Neural cell (in vitro differentiated cells): ENCODE data around the gene ZRANB3. TPM values are rescaled to one million over a fixed set of nuclear protein-coding genes. Genes with fewer than 3 reads are reported as not detected.
A peak's percentile ranks its signal among the peaks of the same experiment; 100 is the strongest.

Experiments used
- H2AFZ ChIP-seq: fragments of 200-600, 300-800 bp; sonication (generic), shearing (Covaris generic); 2 replicates; pipeline ENCODE4 v1.6.0; 2014; ENCODE audit warnings: low read depth, mild to moderate bottlenecking, antibody characterized with exemption, low read length, moderate library complexity
- H3F3A ChIP-seq: fragments of 200-600 bp; shearing (Covaris generic); 2 replicates; pipeline ENCODE4 v1.6.1; 2016; ENCODE audit warnings: mild to moderate bottlenecking, moderate library complexity, mixed read lengths, antibody characterized with exemption, low read length; ENCODE audit not compliant: insufficient read depth, poor library complexity, severe bottlenecking
- H3K27ac ChIP-seq: fragments of 200-600, 300-800 bp; sonication (generic), shearing (Covaris generic); 2 replicates; pipeline ENCODE4 v1.5.1; 2014; ENCODE audit warnings: mild to moderate bottlenecking, low read length, moderate library complexity
- H3K27me3 ChIP-seq: fragments of 300-800, 200-600 bp; sonication (generic), shearing (Covaris generic); 2 replicates; pipeline ENCODE4 v1.6.0; 2014; ENCODE audit warnings: mild to moderate bottlenecking, low read depth, low read length, moderate library complexity; ENCODE audit not compliant: insufficient read depth
- H3K36me3 ChIP-seq: fragments of 300-800, 200-600 bp; sonication (generic), shearing (Covaris generic); 2 replicates; pipeline ENCODE4 v1.5.1; 2014; ENCODE audit warnings: mild to moderate bottlenecking, antibody characterized with exemption, low read length, moderate library complexity; ENCODE audit not compliant: insufficient read depth
- H3K4me2 ChIP-seq: fragments of 300-800, 200-600 bp; sonication (generic), shearing (Covaris generic); 2 replicates; pipeline ENCODE4 v1.6.0; 2014; ENCODE audit warnings: mild to moderate bottlenecking, low read length
- H3K4me3 ChIP-seq: fragments of 300-800, 200-600 bp; sonication (generic), shearing (Covaris generic); 2 replicates; pipeline ENCODE4 v1.5.1; 2014; ENCODE audit warnings: mild to moderate bottlenecking, low read length, moderate library complexity
- H3K79me2 ChIP-seq: fragments of 200-600 bp; shearing (Covaris generic); replicated peaks from 2 replicates; pipeline ENCODE4 v1.6.0; 2014; ENCODE audit warnings: mild to moderate bottlenecking, low read length, moderate library complexity; ENCODE audit not compliant: insufficient read depth
- H3K9ac ChIP-seq: fragments of 300-800, 200-600 bp; sonication (generic), shearing (Covaris generic); 2 replicates; pipeline ENCODE4 v1.6.1; 2016; ENCODE audit warnings: mild to moderate bottlenecking, low read length, mixed read lengths
- H3K9me2 ChIP-seq: fragments of 200-600 bp; shearing (Covaris generic); 2 replicates; pipeline ENCODE4 v1.6.1; 2016; ENCODE audit warnings: mild to moderate bottlenecking, low read length, mixed read lengths; ENCODE audit not compliant: insufficient read depth
- H3K9me3 ChIP-seq: fragments of 200-600, 300-800 bp; sonication (generic), shearing (Covaris generic); 2 replicates; pipeline ENCODE4 v1.6.1; 2016; ENCODE audit warnings: mild to moderate bottlenecking, mixed run types, low read length, moderate library complexity, mixed read lengths
- H4K20me1 ChIP-seq: fragments of 200-600 bp; shearing (Covaris generic); 2 replicates; pipeline ENCODE4 v1.6.1; 2016; ENCODE audit warnings: mild to moderate bottlenecking, mixed run types; ENCODE audit not compliant: insufficient read depth
- EP300 ChIP-seq: fragments of 450-650 bp; conservative IDR thresholded peaks from 2 replicates; pipeline ENCODE4 v1.6.1; 2014; ENCODE audit warnings: antibody characterized with exemption, mild to moderate bottlenecking, moderate library complexity; ENCODE audit not compliant: poor library complexity, severe bottlenecking
- EZH2 ChIP-seq: fragments of 200-600, 300-800 bp; shearing (Covaris generic), sonication (generic); IDR thresholded peaks from 2 replicates; pipeline ENCODE4 v1.6.1; 2014; ENCODE audit warnings: antibody characterized with exemption, low read length, borderline replicate concordance, mild to moderate bottlenecking; ENCODE audit not compliant: insufficient read depth, poor library complexity, severe bottlenecking
- MXI1 ChIP-seq: fragments of 450-650 bp; conservative IDR thresholded peaks from 2 replicates; pipeline ENCODE4 v1.6.1; 2014; ENCODE audit warnings: antibody characterized with exemption, mild to moderate bottlenecking; ENCODE audit not compliant: poor library complexity, severe bottlenecking
- POLR2AphosphoS5 ChIP-seq: IDR thresholded peaks from 2 replicates; pipeline ENCODE4 v1.6.1; 2012
- RAD21 ChIP-seq: fragments of 450-650 bp; conservative IDR thresholded peaks from 2 replicates; pipeline ENCODE4 v1.6.1; 2014; ENCODE audit warnings: antibody characterized with exemption, mild to moderate bottlenecking, moderate library complexity
- SMC3 ChIP-seq: fragments of 450-650 bp; conservative IDR thresholded peaks from 2 replicates; pipeline ENCODE4 v1.6.1; 2014; ENCODE audit warnings: antibody characterized with exemption, mild to moderate bottlenecking, moderate library complexity; ENCODE audit not compliant: poor library complexity
- TAF1 ChIP-seq: IDR thresholded peaks from 2 replicates; pipeline ENCODE4 v1.6.1; 2012; ENCODE audit warnings: low read depth
- polyA plus RNA-seq: library from polyadenylated mRNA; depleted of rRNA; stranded (reverse); fragments of >200 nt; gene quantifications from 2 replicates; pipeline ENCODE4 v1.2.3, GENCODE V29; 2014
- TF ChIP-seq, protein P1 (sequence below): IDR thresholded peaks from 2 replicates; pipeline ENCODE4 v1.6.1; 2012; ENCODE audit warnings: borderline replicate concordance
- TF ChIP-seq, protein P2 (sequence below): fragments of 450-650 bp; IDR thresholded peaks from 2 replicates; pipeline ENCODE4 v1.5.1; 2014; ENCODE audit warnings: antibody characterized with exemption, mild to moderate bottlenecking, moderate library complexity; ENCODE audit not compliant: poor library complexity, severe bottlenecking

ZRANB3 gene
- polyA plus RNA-seq, 1 donor from 2014 or later: 3.5 TPM

DNA sequence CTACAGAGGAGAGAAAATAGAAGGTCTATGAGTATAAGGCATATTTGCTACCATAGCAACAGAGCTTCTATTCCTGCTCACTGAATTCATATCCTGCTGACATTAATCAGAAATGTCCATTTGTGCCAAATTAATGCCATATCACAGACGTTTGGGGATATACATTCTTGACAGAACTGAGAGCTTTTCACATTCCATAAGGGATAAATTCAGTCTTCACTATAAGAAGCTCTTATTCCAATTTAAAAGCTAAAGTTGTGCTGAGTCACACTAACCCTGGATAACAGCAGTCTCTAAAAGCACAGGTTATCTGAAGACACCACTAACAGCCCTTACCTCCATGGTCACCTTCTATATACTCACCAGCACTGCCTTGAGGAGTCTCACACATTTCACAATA is 300.9 kb downstream of the ZRANB3 start:
- H3K27ac ChIP-seq: peak overlapping the region; percentile 72
- peak overlapping the region; percentile 31 for H3K4me3 ChIP-seq
- H4K20me1 ChIP-seq: no peaks in the 10 kb centered on the region
- H2AFZ ChIP-seq: no peak overlapping the region
- H3K9me3 ChIP-seq: no peaks in the 10 kb centered on the region
- H3K79me2 ChIP-seq: no peaks in the 10 kb centered on the region
- H3K36me3 ChIP-seq: no peaks in the 10 kb centered on the region
- peaks cover 3% of the 10 kb centered on the region for H3K9me2 ChIP-seq
- H3K9ac ChIP-seq: no peak overlapping the region
- TF ChIP-seq EP300 (peak; percentile 98), TAF1 (no peak), POLR2AphosphoS5 (peak; percentile 87), EZH2 (no peak), MXI1 (no peak), SMC3 (peak; percentile 15), RAD21 (peak; percentile 24)
- TF ChIP-seq, protein P1, sequence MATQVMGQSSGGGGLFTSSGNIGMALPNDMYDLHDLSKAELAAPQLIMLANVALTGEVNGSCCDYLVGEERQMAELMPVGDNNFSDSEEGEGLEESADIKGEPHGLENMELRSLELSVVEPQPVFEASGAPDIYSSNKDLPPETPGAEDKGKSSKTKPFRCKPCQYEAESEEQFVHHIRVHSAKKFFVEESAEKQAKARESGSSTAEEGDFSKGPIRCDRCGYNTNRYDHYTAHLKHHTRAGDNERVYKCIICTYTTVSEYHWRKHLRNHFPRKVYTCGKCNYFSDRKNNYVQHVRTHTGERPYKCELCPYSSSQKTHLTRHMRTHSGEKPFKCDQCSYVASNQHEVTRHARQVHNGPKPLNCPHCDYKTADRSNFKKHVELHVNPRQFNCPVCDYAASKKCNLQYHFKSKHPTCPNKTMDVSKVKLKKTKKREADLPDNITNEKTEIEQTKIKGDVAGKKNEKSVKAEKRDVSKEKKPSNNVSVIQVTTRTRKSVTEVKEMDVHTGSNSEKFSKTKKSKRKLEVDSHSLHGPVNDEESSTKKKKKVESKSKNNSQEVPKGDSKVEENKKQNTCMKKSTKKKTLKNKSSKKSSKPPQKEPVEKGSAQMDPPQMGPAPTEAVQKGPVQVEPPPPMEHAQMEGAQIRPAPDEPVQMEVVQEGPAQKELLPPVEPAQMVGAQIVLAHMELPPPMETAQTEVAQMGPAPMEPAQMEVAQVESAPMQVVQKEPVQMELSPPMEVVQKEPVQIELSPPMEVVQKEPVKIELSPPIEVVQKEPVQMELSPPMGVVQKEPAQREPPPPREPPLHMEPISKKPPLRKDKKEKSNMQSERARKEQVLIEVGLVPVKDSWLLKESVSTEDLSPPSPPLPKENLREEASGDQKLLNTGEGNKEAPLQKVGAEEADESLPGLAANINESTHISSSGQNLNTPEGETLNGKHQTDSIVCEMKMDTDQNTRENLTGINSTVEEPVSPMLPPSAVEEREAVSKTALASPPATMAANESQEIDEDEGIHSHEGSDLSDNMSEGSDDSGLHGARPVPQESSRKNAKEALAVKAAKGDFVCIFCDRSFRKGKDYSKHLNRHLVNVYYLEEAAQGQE: peak; percentile 95
- TF ChIP-seq, protein P2, sequence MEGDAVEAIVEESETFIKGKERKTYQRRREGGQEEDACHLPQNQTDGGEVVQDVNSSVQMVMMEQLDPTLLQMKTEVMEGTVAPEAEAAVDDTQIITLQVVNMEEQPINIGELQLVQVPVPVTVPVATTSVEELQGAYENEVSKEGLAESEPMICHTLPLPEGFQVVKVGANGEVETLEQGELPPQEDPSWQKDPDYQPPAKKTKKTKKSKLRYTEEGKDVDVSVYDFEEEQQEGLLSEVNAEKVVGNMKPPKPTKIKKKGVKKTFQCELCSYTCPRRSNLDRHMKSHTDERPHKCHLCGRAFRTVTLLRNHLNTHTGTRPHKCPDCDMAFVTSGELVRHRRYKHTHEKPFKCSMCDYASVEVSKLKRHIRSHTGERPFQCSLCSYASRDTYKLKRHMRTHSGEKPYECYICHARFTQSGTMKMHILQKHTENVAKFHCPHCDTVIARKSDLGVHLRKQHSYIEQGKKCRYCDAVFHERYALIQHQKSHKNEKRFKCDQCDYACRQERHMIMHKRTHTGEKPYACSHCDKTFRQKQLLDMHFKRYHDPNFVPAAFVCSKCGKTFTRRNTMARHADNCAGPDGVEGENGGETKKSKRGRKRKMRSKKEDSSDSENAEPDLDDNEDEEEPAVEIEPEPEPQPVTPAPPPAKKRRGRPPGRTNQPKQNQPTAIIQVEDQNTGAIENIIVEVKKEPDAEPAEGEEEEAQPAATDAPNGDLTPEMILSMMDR: no peak
- H3F3A ChIP-seq: peaks cover 3% of the 10 kb centered on the region
- H3K27me3 ChIP-seq: no peaks in the 10 kb centered on the region
- peak overlapping the region; percentile 25 for H3K4me2 ChIP-seq

DNA sequence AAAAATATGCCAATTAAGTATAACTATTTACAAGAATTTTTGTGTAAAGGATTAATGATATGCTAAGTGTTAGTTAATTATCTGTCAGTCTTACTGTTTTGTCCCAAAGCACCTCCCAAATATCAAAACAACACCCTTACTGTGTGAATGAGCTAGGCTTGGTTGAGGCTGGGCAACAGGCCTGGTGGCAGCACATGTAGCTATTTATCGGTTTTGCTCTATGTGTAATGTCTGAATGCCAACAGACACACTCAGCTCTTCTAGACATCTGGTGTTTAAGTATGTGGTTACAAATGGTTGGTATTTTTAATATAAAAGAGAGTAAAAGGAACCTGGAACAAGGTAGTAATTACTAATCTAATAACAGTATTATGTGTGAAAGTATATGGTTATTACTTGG is 303.6 kb downstream of the ZRANB3 start:
- H3K27me3 ChIP-seq: no peaks in the 10 kb centered on the region
- no peak for TF ChIP-seq SMC3
- no peak for TF ChIP-seq RAD21
- no peak for TF ChIP-seq EP300
- TF ChIP-seq, protein P1: no peak
- TF ChIP-seq MXI1: no peak
- no peak for TF ChIP-seq POLR2AphosphoS5
- TF ChIP-seq TAF1: no peak
- no peak for TF ChIP-seq EZH2
- TF ChIP-seq, protein P2: no peak

More for the DNA sequence above, 303.6 kb downstream of the ZRANB3 start:
- peaks cover 3% of the 10 kb centered on the region for H3F3A ChIP-seq
- H3K27ac ChIP-seq: no peak overlapping the region
- H3K79me2 ChIP-seq: no peaks in the 10 kb centered on the region
- H3K4me3 ChIP-seq: no peak overlapping the region
- H3K9ac ChIP-seq: no peak overlapping the region
- H3K9me3 ChIP-seq: no peaks in the 10 kb centered on the region
- H3K4me2 ChIP-seq: no peak overlapping the region
- no peak overlapping the region for H2AFZ ChIP-seq
- no peaks in the 10 kb centered on the region for H3K36me3 ChIP-seq
- peaks cover 3% of the 10 kb centered on the region for H3K9me2 ChIP-seq
- H4K20me1 ChIP-seq: no peaks in the 10 kb centered on the region
